SK-N-SH (cell line): ENCODE data around the gene FHOD3. TPM values are rescaled to one million over a fixed set of nuclear protein-coding genes. Genes with fewer than 3 reads are reported as not detected.

Experiments used
- CTCF ChIA-PET: fragments of 300-600, 350-600 bp; formaldehyde crosslinking; extraction: SDS; loops from one replicate; lab custom pipeline; 2021; lab: Yijun Ruan, JAX
- POLR2A ChIA-PET: fragments of 350-600 bp; sonication (Branson Sonifier 250); formaldehyde crosslinking; extraction: SDS; loops from one replicate; lab custom pipeline; 2020; ENCODE audit warnings: antibody characterized with exemption, inconsistent platforms; lab: Yijun Ruan, JAX
- DNase-seq: peaks from one replicate; pipeline ENCODE4 v3.0.0; 2012
- H2AFZ ChIP-seq: fragments of 200-600 bp; sonication (generic); 2 replicates; pipeline ENCODE4 v1.8.1; 2016; ENCODE audit warnings: antibody characterized with exemption, mild to moderate bottlenecking, low read depth
- H3F3A ChIP-seq: fragments of 200-600 bp; sonication (generic); replicated peaks from 2 replicates; pipeline ENCODE3; 2016; ENCODE audit warnings: antibody characterized with exemption, mild to moderate bottlenecking; ENCODE audit not compliant: insufficient read depth
- H3K27ac ChIP-seq, 2 experiments: fragments of 200-500 bp in 1 of 2; fragments of 200-600 bp in 1 of 2; sonication (Bioruptor generic) in 1 of 2; sonication (generic), shearing (Covaris generic) in 1 of 2; 2 replicates each; pipeline versions ENCODE4 v1.5.1 to v1.6.1; 2014 to 2016; ENCODE audit warnings: low read depth in 2 of 2, inconsistent platforms in 1 of 2, low read length in 1 of 2, mild to moderate bottlenecking in 1 of 2, mixed read lengths in 1 of 2
- H3K27me3 ChIP-seq: fragments of 200-600 bp; sonication (generic), shearing (Covaris generic); 2 replicates; pipeline ENCODE4 v1.6.1; 2016; ENCODE audit warnings: mixed run types; ENCODE audit not compliant: insufficient read depth
- H3K36me3 ChIP-seq, 2 experiments: fragments of 200-500 bp in 1 of 2; fragments of 200-600 bp in 1 of 2; sonication (Bioruptor generic) in 1 of 2; sonication (generic) in 1 of 2; replicated peaks in 1 of 2; 2 replicates each; pipeline versions ENCODE3 to v1.5.1; 2014 to 2016; ENCODE audit warnings: low read length in 1 of 2, mild to moderate bottlenecking in 1 of 2; ENCODE audit not compliant: insufficient read depth in 2 of 2, control insufficient read depth in 1 of 2
- H3K4me1 ChIP-seq, 2 experiments: fragments of 200-500 bp in 1 of 2; fragments of 200-600 bp in 1 of 2; sonication (Bioruptor generic) in 1 of 2; sonication (generic), shearing (Covaris generic) in 1 of 2; 2 replicates each; pipeline versions ENCODE4 v1.5.1 to v1.6.1; 2014 to 2016; ENCODE audit warnings: low read depth in 1 of 2, low read length in 1 of 2, mixed run types in 1 of 2; ENCODE audit not compliant: insufficient read depth in 2 of 2, control insufficient read depth in 1 of 2
- H3K4me2 ChIP-seq: fragments of 200-600 bp; sonication (generic), shearing (Covaris generic); 2 replicates; pipeline ENCODE4 v1.6.1; 2017; ENCODE audit warnings: mixed run types
- H3K4me3 ChIP-seq, 2 experiments: fragments of 200-500 bp in 1 of 2; fragments of 200-600 bp in 1 of 2; sonication (Bioruptor generic) in 1 of 2; sonication (generic), shearing (Covaris generic) in 1 of 2; 2 replicates each; pipeline versions ENCODE4 v1.5.1 to v1.8.1; 2014 to 2016; ENCODE audit warnings: low read depth in 2 of 2, inconsistent platforms in 1 of 2, low read length in 1 of 2, mild to moderate bottlenecking in 1 of 2, mixed read lengths in 1 of 2, moderate library complexity in 1 of 2
- H3K79me2 ChIP-seq: fragments of 200-600 bp; sonication (generic); 2 replicates; pipeline ENCODE4 v1.8.1; 2017; ENCODE audit warnings: mild to moderate bottlenecking; ENCODE audit not compliant: insufficient read depth
- H3K9ac ChIP-seq: fragments of 200-600 bp; sonication (generic); 2 replicates; pipeline ENCODE4 v1.6.1; 2017; ENCODE audit warnings: mixed run types
- H3K9me2 ChIP-seq: fragments of 200-600 bp; sonication (generic); 2 replicates; pipeline ENCODE4 v1.6.1; 2017; ENCODE audit warnings: mixed run types
- H3K9me3 ChIP-seq: fragments of 200-600 bp; sonication (generic); 2 replicates; pipeline ENCODE4 v1.6.1; 2017; ENCODE audit warnings: mixed run types, mild to moderate bottlenecking, moderate library complexity
- H4K20me1 ChIP-seq: fragments of 200-600 bp; sonication (generic); 2 replicates; pipeline ENCODE4 v1.6.1; 2017; ENCODE audit warnings: mild to moderate bottlenecking, mixed run types; ENCODE audit not compliant: insufficient read depth
- CHD2 ChIP-seq: fragments of 150-350 bp; IDR thresholded peaks from 2 replicates; pipeline ENCODE4 v1.6.1; 2018; ENCODE audit warnings: low read length; ENCODE audit not compliant: partially characterized antibody
- CTCF ChIP-seq: fragments of 200-600 bp; sonication (generic); IDR thresholded peaks from 2 replicates; pipeline ENCODE4 v1.6.1; 2017; ENCODE audit warnings: antibody characterized with exemption, mild to moderate bottlenecking, moderate library complexity
- EZH2phosphoT487 ChIP-seq: fragments of 200-600 bp; sonication (generic); IDR thresholded peaks from 2 replicates; pipeline ENCODE4 v1.6.1; 2017; ENCODE audit warnings: low read depth, mixed run types, mild to moderate bottlenecking, antibody characterized with exemption, moderate library complexity, borderline replicate concordance
- GABPA ChIP-seq: IDR thresholded peaks from 2 replicates; pipeline ENCODE4 v1.4.0; 2012; ENCODE audit warnings: low read depth, mild to moderate bottlenecking
- IRF3 ChIP-seq: fragments of 150-350 bp; IDR thresholded peaks from 2 replicates; pipeline ENCODE4 v1.6.1; 2016; ENCODE audit warnings: mild to moderate bottlenecking, low read depth, low read length
- JUND ChIP-seq: IDR thresholded peaks from 2 replicates; pipeline ENCODE4 v1.4.0; 2012
- MEF2A ChIP-seq: IDR thresholded peaks from 2 replicates; pipeline ENCODE4 v1.4.0; 2012; ENCODE audit warnings: low read depth, borderline replicate concordance
- NRF1 ChIP-seq: IDR thresholded peaks from 2 replicates; pipeline ENCODE4 v1.6.1; 2012; ENCODE audit warnings: low read depth, mild to moderate bottlenecking, low read length
- RAD21 ChIP-seq: IDR thresholded peaks from 2 replicates; pipeline ENCODE4 v1.6.1; 2012; ENCODE audit warnings: mild to moderate bottlenecking, low read length
- RCOR1 ChIP-seq: fragments of 150-350 bp; IDR thresholded peaks from 2 replicates; pipeline ENCODE4 v1.6.1; 2017; ENCODE audit warnings: antibody characterized with exemption, low read length
- SIN3A ChIP-seq: IDR thresholded peaks from 2 replicates; pipeline ENCODE4 v1.6.1; 2012; ENCODE audit warnings: low read depth, mild to moderate bottlenecking, low read length, moderate library complexity, borderline replicate concordance
- TAF1 ChIP-seq: IDR thresholded peaks from 2 replicates; pipeline ENCODE4 v1.6.1; 2012; ENCODE audit warnings: low read depth, mild to moderate bottlenecking, low read length, moderate library complexity, borderline replicate concordance
- USF1 ChIP-seq: IDR thresholded peaks from 2 replicates; pipeline ENCODE4 v1.4.0; 2012; ENCODE audit warnings: low read depth, borderline replicate concordance
- YY1 ChIP-seq: IDR thresholded peaks from 2 replicates; pipeline ENCODE4 v1.4.0; 2012; ENCODE audit warnings: low read depth, mild to moderate bottlenecking
- WGBS: methylation state at CpG from one replicate; pipeline ENCODE4 v1.1.6; 2017; ENCODE audit warnings: low lambda C conversion rate; 5-methylcytosine and 5-hydroxymethylcytosine counted together
- polyA plus RNA-seq, 3 experiments: library from polyadenylated mRNA; depleted of rRNA; stranded (reverse); fragments of >200 nt; gene quantifications; 2 replicates each; pipeline ENCODE4 v1.2.3, GENCODE V29; 2012

FHOD3 gene
- polyA plus RNA-seq, 1 of the 3 experiments (the other 2 are of a cell fraction): 10.9 TPM

- TF ChIP-seq IRF3: no peak
- 0 out of 2 replicates have a peak, but pooled peaks have one; percentile 10 for TF ChIP-seq RAD21
- no peak for TF ChIP-seq CHD2
- TF ChIP-seq MEF2A: no peak
- no peaks in the 10 kb centered on the region for H3F3A ChIP-seq
- no peaks in the 10 kb centered on the region for H3K27me3 ChIP-seq
- peaks cover 0 to 8% of the 10 kb centered on the region in 2 experiments; a peak in 1 of 4 replicates for H3K4me1 ChIP-seq
- no peaks in the 10 kb centered on the region for H4K20me1 ChIP-seq
- CTCF ChIA-PET: interaction anchor here (1.2 to 1.6 kb wide), 3 partner anchors 27 to 519 kb away, joined by 3 to 5 read pairs (median 5); no protein-coding TSS in a partner anchor
- H2AFZ ChIP-seq: no peak overlapping the region
- H3K27ac ChIP-seq: no peak overlapping the region
- no peak for DNase-seq
- POLR2A ChIA-PET: no interaction called here
- H3K4me2 ChIP-seq: no peak overlapping the region
- no peak overlapping the region for H3K4me3 ChIP-seq
- no peaks in the 10 kb centered on the region for H3K36me3 ChIP-seq
- no peaks in the 10 kb centered on the region for H3K9me3 ChIP-seq
- H3K9me2 ChIP-seq: no peaks in the 10 kb centered on the region
- H3K79me2 ChIP-seq: no peaks in the 10 kb centered on the region
- no peak overlapping the region for H3K9ac ChIP-seq
Observed at GRCh38 chr18:36537289-36537688, 239.8 kb downstream of the FHOD3 start.

- H3K4me1 ChIP-seq: peaks cover 0 to 8% of the 10 kb centered on the region in 2 experiments; a peak in 1 of 4 replicates
- no peaks in the 10 kb centered on the region for H3K36me3 ChIP-seq
- no peaks in the 10 kb centered on the region for H4K20me1 ChIP-seq
- H3K9me2 ChIP-seq: no peaks in the 10 kb centered on the region
- no peak overlapping the region for H3K27ac ChIP-seq
- CTCF ChIA-PET: no interaction called here
- H2AFZ ChIP-seq: no peak overlapping the region
- WGBS: 80% methylated on average over 5 of the region's 5 CpGs
- no peaks in the 10 kb centered on the region for H3K9me3 ChIP-seq
- no peak overlapping the region for H3K4me2 ChIP-seq
- H3K79me2 ChIP-seq: no peaks in the 10 kb centered on the region
- POLR2A ChIA-PET: no interaction called here
- no peak overlapping the region for H3K9ac ChIP-seq
- no peaks in the 10 kb centered on the region for H3F3A ChIP-seq
- no peak overlapping the region for H3K4me3 ChIP-seq
- DNase-seq: no peak
- H3K27me3 ChIP-seq: no peaks in the 10 kb centered on the region
- TF ChIP-seq USF1 (no peak), NRF1 (no peak), IRF3 (no peak), TAF1 (no peak), RCOR1 (no peak), CTCF (no peak), SIN3A (no peak), RAD21 (no peak), YY1 (no peak), JUND (no peak), EZH2phosphoT487 (no peak), GABPA (no peak)
Observed at GRCh38 chr18:36539674-36540231, 242.2 kb downstream of the FHOD3 start.
